Measurements from ENCODE around the gene WDR86. TPM values are rescaled to one million over a fixed set of nuclear protein-coding genes. Genes with fewer than 3 reads are reported as not detected.

The WDR86 gene
- total and polyA plus RNA-seq, 2 of the 4 experiments (the other 2 are of a cell fraction) = not detected

GRCh38 chr7:151452680-151453325, 43.0 kb upstream of the WDR86 start:
- POLR2A ChIA-PET (ENCODE audit: unreplicated experiment) = no interaction called here

More at GRCh38 chr7:151452680-151453325, 43.0 kb upstream of the WDR86 start:
- H2BK5ac ChIP-seq (ENCODE audit: low read depth, low read length, poor library complexity, severe bottlenecking) = no peak overlapping the region
- H3K9ac ChIP-seq (ENCODE audit: low read depth, low read length) = no peak overlapping the region
- H3K27ac ChIP-seq (ENCODE audit: insufficient read depth, low read length) = no peak overlapping the region
- no peak overlapping the region for H3K18ac ChIP-seq (ENCODE audit: low read depth, low read length)
- no peak overlapping the region for H4K8ac ChIP-seq (ENCODE audit: low read depth in 2 of 2, low read length in 2 of 2)
- no peaks in the 10 kb centered on the region for H3K79me1 ChIP-seq (ENCODE audit: low read depth in 1 of 2, low read length in 2 of 2)
- H3K36me3 ChIP-seq (ENCODE audit: control insufficient read depth, insufficient read depth, low read length) = no peaks in the 10 kb centered on the region
- no peak overlapping the region for H3K56ac ChIP-seq (ENCODE audit: extremely low read depth, insufficient read depth, low read length)
- H3K27me3 ChIP-seq (ENCODE audit: control insufficient read depth, insufficient read depth, low read length) = no peaks in the 10 kb centered on the region; the same call in 1 of the 2 replicates
- no peak overlapping the region for H2AK9ac ChIP-seq (replicated peaks; ENCODE audit: low read depth, low read length, poor library complexity)
- H3K4ac ChIP-seq (ENCODE audit: low read depth, low read length) = no peak overlapping the region
- in situ Hi-C loops (cut with MboI; ENCODE audit: low sequenced_read_pairs) (loop anchor here (25.0 kb wide), 1 partner anchor 309 kb away; no protein-coding TSS in a partner anchor), dilution Hi-C loops (cut with HindIII; ENCODE audit: low sequenced_read_pairs, unreplicated experiment) (no loop called here), intact Hi-C loops (cut with micrococcal nuclease) (no loop called here)
- WGBS, 2 experiments (ENCODE audit: extremely low coverage in 2 of 2, insufficient read length in 1 of 2) = 63% methylated on average over 6 of the region's 15 CpGs; no CpG with 5 or more reads in 1 of the 2 experiments
- H3K23ac ChIP-seq (ENCODE audit: low read depth, low read length) = no peak overlapping the region
- H4K20me1 ChIP-seq (ENCODE audit: insufficient read depth, low read length) = no peaks in the 10 kb centered on the region
- no peak overlapping the region for H4K91ac ChIP-seq (ENCODE audit: insufficient read depth, low read depth, low read length)
- no peak overlapping the region for H3K4me2 ChIP-seq (ENCODE audit: low read depth, low read length)
- no peak overlapping the region for H3K14ac ChIP-seq (replicated peaks; ENCODE audit: low read depth, low read length)
- TF ChIP-seq CEBPB (IDR thresholded peaks at IDR 0.05; ENCODE audit: low read depth, low read length) (no peak), SMC3 (IDR thresholded peaks at IDR 0.05; ENCODE audit: low read depth, low read length) (no peak), BHLHE40 (IDR thresholded peaks at IDR 0.05; ENCODE audit: low read depth, low read length) (no peak), USF2 (IDR thresholded peaks at IDR 0.05; ENCODE audit: low read depth, low read length) (no peak), MAZ (IDR thresholded peaks at IDR 0.05; ENCODE audit: borderline replicate concordance, low read depth, low read length) (no peak), RFX5 (IDR thresholded peaks at IDR 0.05; ENCODE audit: low read depth, low read length) (no peak), MAFK (IDR thresholded peaks at IDR 0.05; ENCODE audit: low read depth, low read length) (no peak), CHD1 (IDR thresholded peaks at IDR 0.05; ENCODE audit: low read depth, low read length) (no peak), POLR2A (IDR thresholded peaks at IDR 0.05; ENCODE audit: low read depth, low read length) (no peak), FOS (IDR thresholded peaks at IDR 0.05; ENCODE audit: low read depth, low read length) (no peak), RCOR1 (IDR thresholded peaks at IDR 0.05; ENCODE audit: insufficient replicate concordance, low read length) (no peak), NFE2L2 (IDR thresholded peaks at IDR 0.05; ENCODE audit: low read depth, low read length) (no peak), RAD21 (IDR thresholded peaks at IDR 0.05; ENCODE audit: low read length) (no peak)
- TF ChIP-seq, protein P1, sequence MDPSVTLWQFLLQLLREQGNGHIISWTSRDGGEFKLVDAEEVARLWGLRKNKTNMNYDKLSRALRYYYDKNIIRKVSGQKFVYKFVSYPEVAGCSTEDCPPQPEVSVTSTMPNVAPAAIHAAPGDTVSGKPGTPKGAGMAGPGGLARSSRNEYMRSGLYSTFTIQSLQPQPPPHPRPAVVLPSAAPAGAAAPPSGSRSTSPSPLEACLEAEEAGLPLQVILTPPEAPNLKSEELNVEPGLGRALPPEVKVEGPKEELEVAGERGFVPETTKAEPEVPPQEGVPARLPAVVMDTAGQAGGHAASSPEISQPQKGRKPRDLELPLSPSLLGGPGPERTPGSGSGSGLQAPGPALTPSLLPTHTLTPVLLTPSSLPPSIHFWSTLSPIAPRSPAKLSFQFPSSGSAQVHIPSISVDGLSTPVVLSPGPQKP (IDR thresholded peaks at IDR 0.05; ENCODE audit: borderline replicate concordance, low read depth, low read length) = no peak
- TF ChIP-seq, protein P2, sequence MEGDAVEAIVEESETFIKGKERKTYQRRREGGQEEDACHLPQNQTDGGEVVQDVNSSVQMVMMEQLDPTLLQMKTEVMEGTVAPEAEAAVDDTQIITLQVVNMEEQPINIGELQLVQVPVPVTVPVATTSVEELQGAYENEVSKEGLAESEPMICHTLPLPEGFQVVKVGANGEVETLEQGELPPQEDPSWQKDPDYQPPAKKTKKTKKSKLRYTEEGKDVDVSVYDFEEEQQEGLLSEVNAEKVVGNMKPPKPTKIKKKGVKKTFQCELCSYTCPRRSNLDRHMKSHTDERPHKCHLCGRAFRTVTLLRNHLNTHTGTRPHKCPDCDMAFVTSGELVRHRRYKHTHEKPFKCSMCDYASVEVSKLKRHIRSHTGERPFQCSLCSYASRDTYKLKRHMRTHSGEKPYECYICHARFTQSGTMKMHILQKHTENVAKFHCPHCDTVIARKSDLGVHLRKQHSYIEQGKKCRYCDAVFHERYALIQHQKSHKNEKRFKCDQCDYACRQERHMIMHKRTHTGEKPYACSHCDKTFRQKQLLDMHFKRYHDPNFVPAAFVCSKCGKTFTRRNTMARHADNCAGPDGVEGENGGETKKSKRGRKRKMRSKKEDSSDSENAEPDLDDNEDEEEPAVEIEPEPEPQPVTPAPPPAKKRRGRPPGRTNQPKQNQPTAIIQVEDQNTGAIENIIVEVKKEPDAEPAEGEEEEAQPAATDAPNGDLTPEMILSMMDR (conservative IDR thresholded peaks at IDR 0.05; ENCODE audit: low read depth, low read length) = no peak
- H2BK15ac ChIP-seq (ENCODE audit: low read depth, low read length) = no peak overlapping the region
- CTCF ChIA-PET = interaction anchor here (0.6 kb wide), 1 partner anchor 1069 kb away, joined by 8 read pairs; no protein-coding TSS in a partner anchor
- no peak overlapping the region for H3K4me3 ChIP-seq (ENCODE audit: insufficient read depth, low read depth, low read length)
- no peaks in the 10 kb centered on the region; the same call in 1 of the 2 replicates for H3K4me1 ChIP-seq (ENCODE audit: control insufficient read depth, insufficient read depth, low read length)
- ATAC-seq (ENCODE audit: low read depth) = no peak
- no peak for DNase-seq
- no peak overlapping the region for H4K5ac ChIP-seq (ENCODE audit: low read depth, low read length)
- H2BK120ac ChIP-seq (ENCODE audit: low read depth, low read length) = no peak overlapping the region
- H2BK20ac ChIP-seq (ENCODE audit: low read depth, low read length) = no peak overlapping the region
- no TSS peak for BruUV-seq (replicated peaks)
- H3K9me1 ChIP-seq (ENCODE audit: insufficient read depth, low read length) = no peaks in the 10 kb centered on the region
- no peaks in the 10 kb centered on the region for H3K9me3 ChIP-seq (ENCODE audit: control insufficient read depth, insufficient read depth, low read length)
- H2AK5ac ChIP-seq (ENCODE audit: low read depth, low read length) = no peak overlapping the region
- no peak overlapping the region for H2AFZ ChIP-seq (replicated peaks; ENCODE audit: low read length, poor library complexity)
